ENCODE results near the gene SPPL2A. TPM values are rescaled to one million over a fixed set of nuclear protein-coding genes. Genes with fewer than 3 reads are reported as not detected.

Gene SPPL2A
- total and polyA plus RNA-seq, 2 of the 13 experiments (the other 11 are each of a cell fraction or from before 2014, with no cell fraction given) = 80.5 to 105 TPM

DNA sequence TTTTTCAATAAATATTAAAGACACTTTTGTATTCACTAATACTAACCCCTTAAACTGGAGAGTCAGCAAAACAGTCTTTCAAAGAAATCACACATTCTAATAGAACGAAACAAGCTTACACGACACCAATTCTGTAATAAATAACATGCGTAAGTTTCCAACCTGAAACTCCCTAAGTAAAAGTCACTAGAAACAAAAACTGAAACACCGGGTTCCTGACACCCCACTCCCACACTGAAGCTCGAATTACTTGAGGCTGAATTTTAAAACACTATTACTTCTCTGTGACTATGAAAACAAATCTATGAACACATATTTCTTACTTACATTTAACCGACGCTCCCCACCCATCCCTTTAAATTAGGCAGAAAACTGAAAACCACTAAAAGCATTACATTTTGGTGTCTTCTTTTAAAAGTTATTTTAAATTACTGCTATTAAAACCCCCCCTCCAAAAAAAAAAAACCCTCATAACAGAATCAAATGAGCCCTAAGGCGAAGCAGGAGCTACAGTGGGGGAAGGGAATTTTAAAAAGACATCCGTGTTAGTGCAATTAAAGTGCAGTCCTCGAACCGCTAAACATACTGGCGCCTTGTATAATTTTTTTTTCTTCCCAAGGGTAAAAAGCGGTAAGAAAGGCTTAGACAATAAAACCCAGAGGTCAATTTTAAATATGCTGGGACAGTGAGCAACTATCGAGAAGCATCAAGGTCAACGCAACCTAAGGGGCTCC lies 878 bp downstream of the SPPL2A start (continued):
- TF ChIP-seq ZNF383 (CRISPR knock-in tag; IDR thresholded peaks at IDR 0.05; ENCODE audit: borderline replicate concordance) (no peak), CREM (IDR thresholded peaks at IDR 0.05) (peak; percentile 38; the same call in 1 of the 2 replicates), CREM (CRISPR knock-in tag; IDR thresholded peaks at IDR 0.05) (no peak), ZNF460 (CRISPR knock-in tag; IDR thresholded peaks at IDR 0.05; ENCODE audit: borderline replicate concordance) (no peak), TFE3 (CRISPR knock-in tag; IDR thresholded peaks at IDR 0.05) (no peak), AGO1 (IDR thresholded peaks at IDR 0.05; ENCODE audit: low read depth, low read length, poor library complexity, severe bottlenecking) (no peak), IRF1 (CRISPR knock-in tag; IDR thresholded peaks at IDR 0.05; ENCODE audit: low read depth) (no peak), CBX1 (IDR thresholded peaks at IDR 0.05; ENCODE audit: low read depth) (no peak), NCOA1 (CRISPR knock-in tag; IDR thresholded peaks at IDR 0.05) (no peak), ZBED4 (CRISPR knock-in tag; IDR thresholded peaks at IDR 0.05; ENCODE audit: borderline replicate concordance) (no peak), SKIL (CRISPR knock-in tag; IDR thresholded peaks at IDR 0.05; ENCODE audit: borderline replicate concordance) (no peak), MIXL1 (CRISPR knock-in tag; IDR thresholded peaks at IDR 0.05) (no peak), E2F2 (CRISPR knock-in tag; IDR thresholded peaks at IDR 0.05; ENCODE audit: borderline replicate concordance) (no peak), BATF2 (CRISPR knock-in tag; IDR thresholded peaks at IDR 0.05) (no peak), ZFY (CRISPR knock-in tag; IDR thresholded peaks at IDR 0.05) (no peak), HOXA7 (CRISPR knock-in tag; IDR thresholded peaks at IDR 0.05) (no peak)
- TF ChIP-seq, protein P1, sequence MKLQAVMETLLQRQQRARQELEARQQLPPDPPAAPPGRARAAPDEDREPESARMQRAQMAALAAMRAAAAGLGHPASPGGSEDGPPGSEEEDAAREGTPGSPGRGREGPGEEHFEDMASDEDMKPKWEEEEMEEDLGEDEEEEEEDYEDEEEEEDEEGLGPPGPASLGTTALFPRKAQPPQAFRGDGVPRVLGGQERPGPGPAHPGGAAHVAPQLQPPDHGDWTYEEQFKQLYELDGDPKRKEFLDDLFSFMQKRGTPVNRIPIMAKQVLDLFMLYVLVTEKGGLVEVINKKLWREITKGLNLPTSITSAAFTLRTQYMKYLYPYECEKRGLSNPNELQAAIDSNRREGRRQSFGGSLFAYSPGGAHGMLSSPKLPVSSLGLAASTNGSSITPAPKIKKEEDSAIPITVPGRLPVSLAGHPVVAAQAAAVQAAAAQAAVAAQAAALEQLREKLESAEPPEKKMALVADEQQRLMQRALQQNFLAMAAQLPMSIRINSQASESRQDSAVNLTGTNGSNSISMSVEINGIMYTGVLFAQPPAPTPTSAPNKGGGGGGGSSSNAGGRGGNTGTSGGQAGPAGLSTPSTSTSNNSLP (IDR thresholded peaks at IDR 0.05; ENCODE audit: low read depth, low read length) = peak; percentile 61; the same call in 1 of the 2 replicates

Data from HepG2 (cell line).